ENCODE results near the gene SPOPL. TPM values are rescaled to one million over a fixed set of nuclear protein-coding genes. Genes with fewer than 3 reads are reported as not detected.
A peak's percentile ranks its signal among the peaks of the same experiment; 100 is the strongest.

SPOPL gene
- total RNA-seq, 1 experiment from 2014 or later = 19.0 TPM

GRCh38 chr2:138600732-138601457 is 99.3 kb downstream of the SPOPL start:
- no peak for DNase-seq (ENCODE audit: low spot score)

GRCh38 chr2:138601458-138602165 is 100.0 kb downstream of the SPOPL start:
- DNase-seq (ENCODE audit: low spot score) = no peak

GRCh38 chr2:138602166-138602460 is 100.5 kb downstream of the SPOPL start:
- DNase-seq (ENCODE audit: low spot score) = no peak

GRCh38 chr2:138607746-138608145 is 106.2 kb downstream of the SPOPL start:
- DNase-seq (ENCODE audit: low spot score) = no peak

GRCh38 chr2:138609446-138609845 is 107.9 kb downstream of the SPOPL start:
- DNase-seq (ENCODE audit: low spot score) = no peak

GRCh38 chr2:138610201-138610953 is 108.8 kb downstream of the SPOPL start:
- no peak for DNase-seq (ENCODE audit: low spot score)

DNA sequence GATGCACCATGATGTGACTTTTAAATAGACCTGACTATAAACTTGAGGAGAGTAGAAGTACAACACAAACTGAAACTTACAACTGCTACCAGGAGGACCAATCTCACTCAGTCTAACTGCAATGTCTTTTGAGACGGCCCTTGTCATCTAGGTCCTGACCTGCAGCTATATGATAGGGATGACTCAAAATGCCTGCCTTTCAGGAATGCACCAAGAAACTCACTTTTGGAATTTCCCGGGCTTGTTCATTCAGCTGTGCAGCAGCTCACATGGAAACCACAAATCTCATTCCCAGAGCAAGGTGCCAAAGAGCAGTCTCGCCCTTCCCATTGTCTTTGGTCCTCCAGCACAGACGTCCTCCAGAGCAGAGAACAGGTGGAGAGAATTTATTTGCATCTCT is 113.7 kb downstream of the SPOPL start:
- DNase-seq (ENCODE audit: low spot score) = no peak

DNA sequence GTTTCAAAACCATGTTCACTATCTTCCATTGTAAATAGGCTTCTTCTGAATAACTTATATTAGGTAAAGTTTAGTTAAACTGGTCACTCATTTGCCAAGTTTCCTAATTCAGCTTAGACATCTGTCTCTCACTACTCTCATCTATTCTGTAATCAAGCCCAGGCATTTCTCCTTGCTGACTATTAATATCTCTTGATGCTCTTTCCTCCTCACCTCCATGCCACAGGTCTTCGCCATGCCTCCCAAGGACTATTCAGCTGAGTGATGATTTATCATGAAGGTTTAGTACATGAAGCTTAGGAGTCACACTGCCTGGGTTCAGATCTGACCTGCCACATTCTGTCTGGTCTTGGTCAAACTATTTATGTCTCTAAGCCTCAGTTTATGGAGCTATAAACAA is 115.5 kb downstream of the SPOPL start:
- DNase-seq (ENCODE audit: low spot score) = no peak

- DNase-seq (ENCODE audit: low spot score) = no peak
Observed at GRCh38 chr2:138618971-138619370, 117.4 kb downstream of the SPOPL start.

GRCh38 chr2:138620431-138620830 is 118.9 kb downstream of the SPOPL start:
- no peak for DNase-seq (ENCODE audit: low spot score)

- peak; percentile 69 for DNase-seq (ENCODE audit: low spot score)
Observed at GRCh38 chr2:138621139-138621538, 119.6 kb downstream of the SPOPL start.

- DNase-seq (ENCODE audit: low spot score) = no peak
Observed at GRCh38 chr2:138622613-138623012, 121.0 kb downstream of the SPOPL start.
